ENCODE measurements around the gene ART4.

ART4 gene

DNA sequence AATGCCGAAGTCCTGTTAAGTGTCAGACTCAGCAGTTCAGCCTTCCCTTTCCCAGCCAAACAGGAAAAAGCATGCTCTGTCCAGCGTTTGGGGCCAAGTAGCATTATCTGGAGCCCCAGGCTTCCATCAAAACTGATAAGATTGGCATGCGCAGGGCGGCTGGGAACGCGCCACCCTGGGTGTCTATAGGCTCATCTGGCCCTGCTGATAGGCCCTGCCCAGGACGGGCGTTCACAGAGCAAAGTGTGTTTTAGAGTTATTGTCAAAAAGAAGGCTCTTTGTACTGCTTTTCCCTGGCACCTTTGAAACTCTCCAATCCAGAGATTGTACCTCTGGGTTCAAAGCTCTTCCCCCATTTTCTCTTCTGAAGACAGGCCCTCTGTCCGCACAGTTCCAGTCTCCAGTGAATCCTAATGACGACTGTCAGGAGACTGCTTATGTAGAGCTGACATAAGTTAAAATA, at the start of gene ART4:
Gene ART4, minus strand, starts transcription at position 102 of the 463 bp plus-strand sequence. CDS start 413 bp downstream, outside the sequence.
- DNase-seq (no peak), ATAC-seq (no peak)
- peaks cover 8% of the 10 kb centered on the region for H3K27me3 Mint-ChIP-seq
- no peak within 1 kb of the TSS for H3K27ac Mint-ChIP-seq
- no peaks in the 10 kb centered on the region for H3K9me3 Mint-ChIP-seq
- H3K4me3 Mint-ChIP-seq: no peak within 1 kb of the TSS
- peaks cover 22% of the 10 kb centered on the region for H3K4me1 Mint-ChIP-seq

- ATAC-seq (no peak), DNase-seq (no peak)
- no peak overlapping the region for H3K27ac Mint-ChIP-seq
- no peaks in the 10 kb centered on the region for H3K27me3 Mint-ChIP-seq
- no peaks in the 10 kb centered on the region for H3K4me1 Mint-ChIP-seq
- no peaks in the 10 kb centered on the region for H3K9me3 Mint-ChIP-seq
- no peak overlapping the region for H3K4me3 Mint-ChIP-seq
Observed at GRCh38 chr12:14892726-14893505, 49.6 kb upstream of the ART4 start.

DNA sequence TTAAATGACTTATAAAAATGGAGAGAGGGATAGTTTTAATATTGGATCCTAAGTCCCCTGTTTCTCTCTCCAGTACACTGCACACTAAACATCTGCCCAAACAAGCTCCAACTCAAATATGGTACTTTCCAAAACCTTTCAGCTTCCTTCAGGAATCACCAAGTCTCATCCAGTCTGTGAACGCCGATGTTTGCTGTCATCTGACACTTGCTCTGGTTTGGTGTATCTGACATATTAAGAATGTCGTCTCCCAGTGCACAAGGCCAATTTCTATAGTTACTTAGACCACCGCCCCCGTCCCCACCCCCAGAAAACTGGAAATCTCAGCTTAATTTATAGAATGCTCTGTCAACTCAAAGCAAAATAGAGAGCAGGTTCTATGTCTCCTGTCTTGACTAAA, 47.4 kb upstream of the ART4 start:
- Mint-ChIP-seq H3K9me3 (no peaks in the 10 kb centered on the region), H3K4me1 (peaks cover 14% of the 10 kb centered on the region), H3K27me3 (peaks cover 6% of the 10 kb centered on the region), H3K27ac (no peak overlapping the region), H3K4me3 (no peak overlapping the region)
- no peak for DNase-seq
- no peak for ATAC-seq

DNA sequence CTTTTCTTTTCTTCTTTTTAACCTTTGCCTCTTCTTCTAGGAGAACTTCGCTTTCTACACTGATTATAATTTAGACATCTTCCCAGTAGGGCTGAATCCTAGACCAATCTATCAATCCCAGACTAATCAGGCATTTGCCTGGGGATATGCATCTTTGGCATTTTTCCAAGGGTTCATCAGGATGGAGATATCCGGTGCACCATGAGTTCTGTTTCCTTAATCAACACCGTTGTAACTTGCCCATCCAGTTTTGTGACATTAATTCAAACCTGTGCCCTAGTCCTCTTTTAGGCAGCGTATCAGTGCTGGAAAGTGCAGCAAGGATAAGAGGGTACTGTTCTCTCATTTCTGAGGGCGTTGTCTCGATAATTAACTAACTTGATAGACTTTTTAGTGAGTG, 42.9 kb upstream of the ART4 start:
- peaks cover 11% of the 10 kb centered on the region for H3K27me3 Mint-ChIP-seq
- no peak for DNase-seq
- H3K9me3 Mint-ChIP-seq: no peaks in the 10 kb centered on the region
- peaks cover 40% of the 10 kb centered on the region for H3K4me1 Mint-ChIP-seq
- ATAC-seq: no peak
- H3K4me3 Mint-ChIP-seq: no peak overlapping the region
- no peak overlapping the region for H3K27ac Mint-ChIP-seq

GRCh38 chr12:14885718-14886221, 42.4 kb upstream of the ART4 start, which contains the start of gene MGP:
MGP (minus strand) TSS chr12:14885854; CDS start chr12:14885791, 63 bp downstream.
- Mint-ChIP-seq H3K4me3 (peak within 1 kb of the TSS in 1 of 2 donors; percentile 66), H3K27ac (no peak within 1 kb of the TSS), H3K27me3 (peaks cover 11% of the 10 kb centered on the region), H3K4me1 (peaks cover 45% of the 10 kb centered on the region), H3K9me3 (peaks cover 0 to under 1% of the 10 kb centered on the region in 2 donors)
- DNase-seq: no peak
- ATAC-seq: no peak

DNA sequence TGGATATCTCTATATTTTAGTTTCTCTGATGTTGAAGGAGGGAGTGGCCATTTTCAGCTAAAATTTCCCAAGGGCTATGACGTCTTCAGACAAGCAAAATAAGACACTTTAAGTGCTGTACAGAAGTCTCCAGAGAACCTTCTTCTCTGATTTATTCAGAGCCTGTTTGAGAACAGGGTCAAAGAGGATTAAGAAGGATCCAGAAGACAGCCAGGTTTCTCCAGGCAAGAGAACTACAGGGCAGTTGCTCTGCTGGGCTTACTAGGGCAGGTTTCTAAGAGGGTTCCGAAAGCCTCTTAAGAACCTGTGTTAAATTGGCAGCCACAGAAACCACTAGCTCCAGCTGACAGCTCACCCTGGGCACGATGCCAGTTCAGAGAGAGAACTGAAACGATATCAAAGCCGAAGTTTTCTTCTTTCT, 41.1 kb upstream of the ART4 start:
- Mint-ChIP-seq H3K27me3 (peaks cover 11% of the 10 kb centered on the region), H3K9me3 (peaks cover 6 to 13% of the 10 kb centered on the region in 2 donors), H3K4me3 (peak overlapping the region; percentile 66 to 69), H3K27ac (peak overlapping the region in 1 of 2 donors; percentile 16), H3K4me1 (peaks cover 51% of the 10 kb centered on the region)
- ATAC-seq: peak; percentile 97
- DNase-seq: peak; percentile 75 to 81

DNA sequence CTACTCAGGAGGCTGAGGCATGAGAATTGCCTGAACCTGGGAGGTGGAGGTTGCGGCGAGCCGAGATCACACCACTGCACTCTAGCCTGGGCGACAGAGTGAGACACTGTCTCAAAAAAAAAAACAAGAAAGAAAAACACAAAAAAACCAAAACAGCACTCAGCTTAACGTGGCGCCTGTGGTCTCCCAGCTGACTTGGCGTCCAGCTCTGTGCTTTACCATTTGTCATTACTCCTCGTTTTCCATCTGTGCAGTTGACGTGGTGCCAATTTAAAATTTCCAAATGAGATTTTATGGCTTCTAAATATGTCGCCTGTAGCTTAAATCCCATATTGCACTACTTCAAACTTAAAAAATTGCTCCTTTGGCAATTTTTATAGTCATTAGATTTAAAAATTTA, 40.4 kb upstream of the ART4 start:
- Mint-ChIP-seq H3K27me3 (peaks cover 11% of the 10 kb centered on the region), H3K4me3 (no peak overlapping the region), H3K9me3 (peaks cover 6 to 18% of the 10 kb centered on the region in 2 donors), H3K4me1 (peaks cover 51% of the 10 kb centered on the region), H3K27ac (no peak overlapping the region)
- DNase-seq (no peak), ATAC-seq (no peak)

DNA sequence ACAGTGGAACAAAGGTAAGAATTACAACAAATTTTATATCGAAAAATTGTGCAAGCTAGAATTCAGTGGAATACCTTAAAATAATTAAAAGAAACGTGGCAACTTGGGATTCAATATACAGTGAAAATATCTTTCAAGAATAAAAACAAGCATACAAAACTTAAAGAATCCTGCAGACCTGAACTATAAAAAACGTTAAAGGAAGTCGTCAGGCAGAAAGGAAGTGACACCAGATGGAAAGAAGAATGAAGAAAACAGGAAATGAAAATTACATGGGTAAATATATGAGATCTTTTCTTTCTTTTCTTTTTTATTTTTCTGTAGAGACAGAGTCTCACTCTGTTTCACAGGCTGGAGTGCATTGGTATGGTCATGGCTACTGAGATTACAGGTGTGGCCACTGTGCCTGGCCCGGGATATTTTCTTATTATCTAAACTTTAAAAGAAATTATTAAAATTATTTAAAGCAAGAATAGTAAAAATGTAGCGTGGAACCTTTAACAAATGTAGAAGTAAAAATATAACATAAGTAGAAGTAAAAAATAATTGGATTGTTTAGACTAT, 37.6 kb upstream of the ART4 start:
- peak overlapping the region; percentile 34 to 50 for H3K4me3 Mint-ChIP-seq
- peaks cover 40% of the 10 kb centered on the region for H3K4me1 Mint-ChIP-seq
- peaks cover 6 to 18% of the 10 kb centered on the region in 2 donors for H3K9me3 Mint-ChIP-seq
- DNase-seq: no peak
- no peak for ATAC-seq
- peaks cover 8% of the 10 kb centered on the region for H3K27me3 Mint-ChIP-seq
- peak overlapping the region in 1 of 2 donors; percentile 88 for H3K27ac Mint-ChIP-seq

DNA sequence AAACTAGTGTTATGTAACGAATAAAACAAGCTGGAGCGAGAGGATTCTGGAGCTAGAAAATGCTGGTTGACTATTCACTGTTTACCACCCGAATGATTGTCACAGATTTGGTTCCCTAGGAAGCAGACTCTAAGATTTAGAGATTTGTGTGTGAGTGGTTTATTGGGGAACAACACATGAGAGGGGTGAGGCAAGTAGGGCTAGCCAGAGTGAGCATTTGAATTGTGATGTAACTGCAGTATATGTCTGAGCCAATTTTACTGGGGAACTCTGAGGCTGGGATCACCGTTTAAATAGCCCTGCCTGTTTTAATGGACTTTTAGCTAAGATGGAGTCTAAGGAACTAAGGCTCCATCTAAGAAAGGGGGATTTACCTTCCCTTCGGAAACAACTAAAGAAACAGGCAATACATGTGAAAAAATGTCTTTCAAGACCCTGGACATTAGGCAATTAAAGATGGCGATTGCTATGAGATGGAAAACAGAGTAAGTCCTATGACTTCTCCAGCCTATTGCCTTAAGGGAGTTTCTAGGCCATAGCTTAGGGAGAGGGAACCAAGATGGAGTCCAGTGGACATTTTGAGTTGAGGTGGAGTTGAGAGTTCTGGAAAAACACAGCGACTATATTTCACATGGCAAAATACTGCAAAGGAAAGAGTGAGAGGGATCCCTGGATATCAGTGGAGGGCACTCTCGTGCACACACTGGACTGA, 36.1 kb upstream of the ART4 start:
- H3K27me3 Mint-ChIP-seq: no peaks in the 10 kb centered on the region
- H3K4me3 Mint-ChIP-seq: no peak overlapping the region
- peaks cover 28% of the 10 kb centered on the region for H3K4me1 Mint-ChIP-seq
- no peak overlapping the region for H3K27ac Mint-ChIP-seq
- ATAC-seq (no peak), DNase-seq (no peak)
- peaks cover 6 to 18% of the 10 kb centered on the region in 2 donors for H3K9me3 Mint-ChIP-seq

DNA sequence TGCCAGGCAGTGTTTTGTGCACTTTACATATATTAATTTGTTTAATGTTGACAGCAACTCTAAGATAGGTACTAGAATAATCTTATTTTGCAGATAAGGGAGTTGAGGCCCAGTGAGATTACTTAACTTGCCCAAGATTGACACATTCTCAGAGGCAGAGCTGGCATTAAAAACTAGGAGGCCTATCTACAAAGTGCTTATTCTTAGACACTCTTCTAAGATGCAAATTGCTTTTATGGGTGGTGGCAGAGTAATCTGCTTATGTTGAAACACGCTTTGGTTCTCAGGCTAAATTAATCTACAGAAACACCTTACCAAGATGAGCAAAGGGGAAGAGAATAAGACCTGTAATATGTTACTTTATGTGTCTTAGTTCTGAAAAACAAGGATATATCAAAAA, 35.2 kb upstream of the ART4 start:
- H3K4me3 Mint-ChIP-seq: no peak overlapping the region
- DNase-seq: no peak
- no peak overlapping the region for H3K27ac Mint-ChIP-seq
- H3K4me1 Mint-ChIP-seq: peaks cover 25% of the 10 kb centered on the region
- peaks cover 6 to 18% of the 10 kb centered on the region in 2 donors for H3K9me3 Mint-ChIP-seq
- no peaks in the 10 kb centered on the region for H3K27me3 Mint-ChIP-seq
- ATAC-seq: no peak

DNA sequence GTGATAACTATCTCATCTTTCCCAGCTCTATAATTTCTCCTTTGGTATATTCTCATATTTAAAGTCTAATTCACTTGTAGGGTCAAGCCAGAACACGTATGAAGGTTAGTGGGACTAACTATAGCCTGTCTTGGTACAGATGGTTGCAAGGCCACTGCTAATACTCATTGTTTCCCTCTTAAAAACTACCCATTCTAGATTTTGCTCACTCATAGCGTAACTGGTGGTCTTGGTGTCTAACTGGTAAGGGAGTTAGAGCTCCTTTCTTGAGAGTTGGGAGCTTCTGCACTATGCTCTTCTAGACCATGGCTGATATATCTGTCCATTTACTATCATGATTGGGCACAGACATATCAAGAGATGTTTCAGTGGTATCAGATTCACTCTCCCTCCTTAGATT, 33.5 kb upstream of the ART4 start:
- no peak for DNase-seq
- Mint-ChIP-seq H3K4me3 (no peak overlapping the region), H3K27ac (no peak overlapping the region)

DNA sequence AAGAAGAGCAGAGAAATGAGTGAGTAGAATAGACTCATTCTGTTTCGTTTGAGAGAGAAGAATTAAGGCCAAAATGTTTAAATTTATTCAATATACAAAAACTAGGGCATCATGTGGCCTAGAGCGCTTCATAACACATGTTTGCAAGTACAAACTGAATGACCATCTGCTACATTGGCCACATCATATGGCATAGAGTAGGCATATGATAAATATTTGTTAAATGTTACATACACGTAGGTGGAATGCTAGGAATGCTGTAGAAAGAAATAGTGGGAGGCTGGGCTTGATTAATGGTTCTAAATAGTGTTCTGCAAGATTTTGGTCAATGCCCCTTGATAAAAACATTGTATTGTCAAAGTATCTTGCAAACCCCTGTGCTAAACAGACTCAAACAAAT, 31.6 kb upstream of the ART4 start:
- H3K27ac Mint-ChIP-seq: no peak overlapping the region
- no peak for ATAC-seq
- H3K4me1 Mint-ChIP-seq: peaks cover 10% of the 10 kb centered on the region
- no peak for DNase-seq
- peaks cover 4 to 8% of the 10 kb centered on the region in 2 donors for H3K9me3 Mint-ChIP-seq
- no peak overlapping the region for H3K4me3 Mint-ChIP-seq
- H3K27me3 Mint-ChIP-seq: no peaks in the 10 kb centered on the region

More for the DNA sequence above, 33.5 kb upstream of the ART4 start:
- peak; percentile 56 for ATAC-seq
- Mint-ChIP-seq H3K9me3 (peaks cover 6 to 18% of the 10 kb centered on the region in 2 donors), H3K4me1 (peaks cover 19% of the 10 kb centered on the region), H3K27me3 (no peaks in the 10 kb centered on the region)

- Mint-ChIP-seq H3K27me3 (no peaks in the 10 kb centered on the region), H3K4me1 (peaks cover 13% of the 10 kb centered on the region), H3K4me3 (no peak overlapping the region), H3K9me3 (no peaks in the 10 kb centered on the region), H3K27ac (no peak overlapping the region)
- ATAC-seq (no peak), DNase-seq (no peak)
Observed at GRCh38 chr12:14873440-14874185, 30.3 kb upstream of the ART4 start.

- Mint-ChIP-seq H3K4me3 (no peak overlapping the region), H3K27ac (no peak overlapping the region), H3K4me1 (peaks cover 13% of the 10 kb centered on the region), H3K9me3 (peaks cover 8 to 9% of the 10 kb centered on the region in 2 donors), H3K27me3 (no peaks in the 10 kb centered on the region)
- DNase-seq (no peak), ATAC-seq (no peak)
Observed at GRCh38 chr12:14871886-14872285, 28.6 kb upstream of the ART4 start.

DNA sequence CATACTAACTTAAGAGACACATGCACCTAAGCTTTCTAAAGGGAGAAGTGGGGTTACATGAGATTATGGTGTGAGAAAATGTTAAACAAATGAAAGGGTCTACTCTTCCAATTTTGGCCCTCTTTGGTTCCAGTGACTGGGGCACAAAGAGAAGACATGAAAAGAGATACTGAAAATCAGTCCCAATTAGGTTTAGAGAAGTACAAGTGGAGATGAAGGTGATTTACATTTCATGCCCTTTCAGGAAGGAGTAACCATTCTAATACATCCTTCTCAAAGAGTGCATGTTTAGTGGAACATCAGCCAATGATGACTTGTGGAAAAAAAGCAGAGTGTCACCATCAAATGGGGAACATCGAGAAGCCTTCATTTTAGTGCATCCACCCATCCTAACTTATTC, 27.9 kb upstream of the ART4 start:
- Mint-ChIP-seq H3K27me3 (no peaks in the 10 kb centered on the region), H3K4me1 (peaks cover 13% of the 10 kb centered on the region)

More for the DNA sequence above, 27.9 kb upstream of the ART4 start:
- DNase-seq (no peak), ATAC-seq (no peak)
- Mint-ChIP-seq H3K27ac (no peak overlapping the region), H3K9me3 (peaks cover 8 to 9% of the 10 kb centered on the region in 2 donors), H3K4me3 (no peak overlapping the region)

Data from stimulated activated naive CD8-positive, alpha-beta T cell treated with anti-CD3 and anti-CD28 coated beads, Interleukin-15, amount 100 ng/mL, for 72 hours (primary cell).